H1 (cell line): ENCODE measurements around the gene CPNE4. TPM values are rescaled to one million over a fixed set of nuclear protein-coding genes. Genes with fewer than 3 reads are reported as not detected.
A peak's percentile ranks its signal among the peaks of the same experiment; 100 is the strongest.

Experiments
- ASH2L ChIP-seq: fragments of 200-600, 300-600 bp; sonication (generic); IDR thresholded peaks from one replicate; pipeline ENCODE4 v1.7.1; 2017; ENCODE audit warnings: low read length
- CHD7 ChIP-seq: fragments of 300-600 bp; sonication (generic); IDR thresholded peaks from 2 replicates; pipeline ENCODE4 v1.7.1; 2012; ENCODE audit warnings: low read length, moderate library complexity, mild to moderate bottlenecking, inconsistent platforms; ENCODE audit not compliant: insufficient replicate concordance
- CTBP2 ChIP-seq: IDR thresholded peaks from 2 replicates; pipeline ENCODE4 v1.7.0; 2011; ENCODE audit warnings: borderline replicate concordance, mild to moderate bottlenecking, moderate library complexity, mixed read lengths, low read length; ENCODE audit not compliant: insufficient read depth, insufficient read length
- CTCF ChIP-seq, 3 experiments: IDR thresholded peaks; 1 replicate in 2 of 3; 2 replicates in 1 of 3; pipeline versions ENCODE4 v1.5.1 to v1.6.1; 2011; ENCODE audit warnings: low read length in 3 of 3, mild to moderate bottlenecking in 3 of 3, inconsistent platforms in 2 of 3, low read depth in 1 of 3, moderate library complexity in 1 of 3; ENCODE audit not compliant: insufficient read depth in 1 of 3; ENCODE audit errors: control extremely low read depth in 1 of 3
- MAFK ChIP-seq: IDR thresholded peaks from 2 replicates; pipeline ENCODE4 v1.6.1; 2012; ENCODE audit warnings: low read depth, mild to moderate bottlenecking, improper control_type of control experiment, low read length
- USF2 ChIP-seq: IDR thresholded peaks from 2 replicates; pipeline ENCODE4 v1.6.1; 2011; ENCODE audit warnings: low read length, improper control_type of control experiment
- polyA plus RNA-seq, 7 experiments: library from polyadenylated mRNA; depleted of rRNA in 3 of 7; stranded (reverse) in 5 of 7; unstranded in 2 of 7; fragments of >200 nt in 5 of 7; fragments of 200-250 nt in 2 of 7; gene quantifications; 1 replicate in 5 of 7; 2 replicates in 1 of 7; 4 replicates in 1 of 7; pipeline versions ENCODE4 v1.2.1 to v1.2.3, GENCODE V29; 2011 to 2013; ENCODE audit warnings: missing spikeins in 2 of 7, mixed read lengths in 2 of 7
- total RNA-seq: library from RNA; stranded (reverse); fragmentation: NEBNext Ultra II Directional; extraction: Animal tissue kit (Norgen Biotek cat#: 25700); gene quantifications from 2 replicates; pipeline ENCODE4 v1.2.1, GENCODE V29; 2021

The CPNE4 gene
- total and polyA plus RNA-seq, 2 of the 8 experiments (the other 6 are each of a cell fraction or from before 2014, with no cell fraction given): 0.82 to 3.8 TPM

- TF ChIP-seq CHD7 (no peak), MAFK (no peak), USF2 (no peak), CTBP2 (no peak), ASH2L (no peak), CTCF (IDR thresholded peaks at IDR 0.05; ENCODE audit: control extremely low read depth in 1 of 3, insufficient read depth in 1 of 3, low read depth in 1 of 3, low read length in 3 of 3) (peak; percentile 66 to 69 (median 69))
These were observed 507.9 kb downstream of the CPNE4 start (continued) for GRCh38 chr3:131526801-131527347.
